ENCODE data around the gene MYLK.

The MYLK gene

GRCh38 chr3:123696808-123697207, 187.3 kb downstream of the MYLK start:
- DNase-seq (ENCODE audit: low spot score): no peak

- no peak for DNase-seq (ENCODE audit: low spot score)
Measured at GRCh38 chr3:123695731-123696640, 188.1 kb downstream of the MYLK start.

GRCh38 chr3:123695152-123695551, 189.0 kb downstream of the MYLK start:
- no peak for DNase-seq (ENCODE audit: low spot score)

- DNase-seq (ENCODE audit: low spot score): no peak
Measured at GRCh38 chr3:123694366-123695087, 189.6 kb downstream of the MYLK start.

- no peak for DNase-seq (ENCODE audit: low spot score)
Measured at GRCh38 chr3:123693584-123694190, 190.4 kb downstream of the MYLK start.

GRCh38 chr3:123692671-123693070, 191.5 kb downstream of the MYLK start:
- no peak for DNase-seq (ENCODE audit: low spot score)

- DNase-seq (ENCODE audit: low spot score): no peak
Measured at GRCh38 chr3:123692041-123692440, 192.1 kb downstream of the MYLK start.

- DNase-seq (ENCODE audit: low spot score): no peak
Measured at GRCh38 chr3:123689831-123690230, 194.3 kb downstream of the MYLK start.

- peak; percentile 37 for DNase-seq (ENCODE audit: low spot score)
Measured at GRCh38 chr3:123688241-123688747, 195.8 kb downstream of the MYLK start.

- no peak for DNase-seq (ENCODE audit: low spot score)
Measured at GRCh38 chr3:123687286-123687685, 196.8 kb downstream of the MYLK start.

- DNase-seq (ENCODE audit: low spot score): no peak
Measured at GRCh38 chr3:123686251-123686650, 197.9 kb downstream of the MYLK start.

GRCh38 chr3:123685780-123686179, 198.4 kb downstream of the MYLK start:
- DNase-seq (ENCODE audit: low spot score): no peak

- no peak for DNase-seq (ENCODE audit: low spot score)
Measured at GRCh38 chr3:123684636-123685035, 199.5 kb downstream of the MYLK start.

- no peak for DNase-seq (ENCODE audit: low spot score)
Measured at GRCh38 chr3:123684209-123684608, 199.9 kb downstream of the MYLK start.

- no peak for DNase-seq (ENCODE audit: low spot score)
Measured at GRCh38 chr3:123683505-123684154, 200.5 kb downstream of the MYLK start.

- no peak for DNase-seq (ENCODE audit: low spot score)
Measured at GRCh38 chr3:123682781-123683504, 201.2 kb downstream of the MYLK start.

- no peak for DNase-seq (ENCODE audit: low spot score)
Measured at GRCh38 chr3:123682302-123682701, 201.8 kb downstream of the MYLK start.

GRCh38 chr3:123679712-123680386, 204.3 kb downstream of the MYLK start:
- no peak for DNase-seq (ENCODE audit: low spot score)

- DNase-seq (ENCODE audit: low spot score): peak; percentile 2
Measured at GRCh38 chr3:123678108-123678511, 206.0 kb downstream of the MYLK start.

GRCh38 chr3:123672429-123673146, 211.5 kb downstream of the MYLK start:
- DNase-seq (ENCODE audit: low spot score): no peak
